ENCODE measurements around the gene EPHX1. TPM values are rescaled to one million over a fixed set of nuclear protein-coding genes. Genes with fewer than 3 reads are reported as not detected.

The EPHX1 gene
- total RNA-seq, 1 donor from 2014 or later = 231 TPM

Other genes starting within 250 kb of the EPHX1 start
- 258 TPM for gene ENAH, start 157.0 kb upstream of the EPHX1 start, total RNA-seq
- gene SRP9, start 32.3 kb upstream of the EPHX1 start, total RNA-seq = 292 TPM
- 153 TPM for gene TMEM63A, start 72.3 kb downstream of the EPHX1 start, total RNA-seq
- 1.5 TPM for gene LEFTY1, start 79.0 kb downstream of the EPHX1 start, total RNA-seq
- 71.8 TPM for gene PYCR2, start 114.1 kb downstream of the EPHX1 start, total RNA-seq
- gene LEFTY2, start 131.1 kb downstream of the EPHX1 start, total RNA-seq = 0.23 TPM
- gene SDE2, start 189.2 kb downstream of the EPHX1 start, total RNA-seq = 15.0 TPM